Fibroblast of the conjunctiva (primary cell): ENCODE data around the gene BANK1.

Source experiments
- DNase-seq: peaks from one replicate; pipeline ENCODE4 v3.0.0-alpha.2; 2010; ENCODE audit warnings: low read depth

Gene BANK1

DNA sequence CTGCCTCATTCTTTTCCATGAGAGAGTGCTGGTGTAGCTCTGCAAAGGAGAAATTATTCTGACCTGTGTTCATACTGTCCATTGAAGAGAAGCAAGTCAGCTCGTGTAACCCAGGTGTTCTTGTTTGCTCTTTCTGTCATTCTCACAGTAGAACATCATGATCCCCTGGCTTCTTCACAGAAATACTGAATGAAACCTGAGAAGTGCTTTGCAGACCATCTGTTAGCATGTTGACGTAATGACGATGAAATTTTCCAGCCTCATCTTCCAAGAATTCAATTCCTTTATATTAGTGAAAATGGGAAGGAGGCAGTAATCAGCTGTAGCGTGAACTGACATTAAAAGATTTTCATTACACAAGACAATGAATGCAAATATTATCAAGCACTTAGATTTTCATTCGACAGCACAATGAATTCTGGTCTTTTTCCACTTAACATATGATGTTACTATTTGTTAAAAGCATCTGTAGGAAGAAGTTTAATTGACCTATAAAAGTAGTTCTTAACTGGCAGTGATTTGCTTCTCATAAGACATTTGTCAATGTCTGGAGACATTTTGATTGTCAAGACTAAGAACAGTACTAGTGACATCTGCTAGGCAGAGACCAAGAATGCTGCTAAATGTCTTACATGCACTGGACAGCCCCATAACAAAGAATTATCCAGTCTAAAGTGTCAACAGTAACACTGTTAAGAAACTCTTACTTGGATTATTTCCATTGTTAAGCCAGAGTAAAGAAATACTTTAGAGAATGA is 246.3 kb downstream of the BANK1 start:
- DNase-seq, result peak; percentile 23

DNA sequence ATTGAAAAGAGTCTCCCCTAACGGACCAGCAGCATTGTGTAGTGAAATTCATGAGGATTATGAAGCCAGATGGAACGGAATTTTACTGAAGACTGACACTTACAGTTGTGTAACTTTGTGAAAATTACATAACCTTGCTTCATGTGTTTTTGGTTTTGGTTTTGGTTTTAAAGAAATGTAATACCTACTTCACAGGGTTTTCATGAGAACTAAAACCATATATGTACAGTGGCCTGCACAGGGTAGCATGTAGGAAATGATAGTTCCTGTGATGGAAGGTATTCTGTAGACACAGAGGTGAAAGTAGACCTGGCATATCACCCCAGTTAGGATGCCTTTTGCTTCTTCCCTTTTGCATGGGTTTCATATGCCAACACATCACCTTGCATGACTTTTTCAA is 247.0 kb downstream of the BANK1 start:
- no peak for DNase-seq

DNA sequence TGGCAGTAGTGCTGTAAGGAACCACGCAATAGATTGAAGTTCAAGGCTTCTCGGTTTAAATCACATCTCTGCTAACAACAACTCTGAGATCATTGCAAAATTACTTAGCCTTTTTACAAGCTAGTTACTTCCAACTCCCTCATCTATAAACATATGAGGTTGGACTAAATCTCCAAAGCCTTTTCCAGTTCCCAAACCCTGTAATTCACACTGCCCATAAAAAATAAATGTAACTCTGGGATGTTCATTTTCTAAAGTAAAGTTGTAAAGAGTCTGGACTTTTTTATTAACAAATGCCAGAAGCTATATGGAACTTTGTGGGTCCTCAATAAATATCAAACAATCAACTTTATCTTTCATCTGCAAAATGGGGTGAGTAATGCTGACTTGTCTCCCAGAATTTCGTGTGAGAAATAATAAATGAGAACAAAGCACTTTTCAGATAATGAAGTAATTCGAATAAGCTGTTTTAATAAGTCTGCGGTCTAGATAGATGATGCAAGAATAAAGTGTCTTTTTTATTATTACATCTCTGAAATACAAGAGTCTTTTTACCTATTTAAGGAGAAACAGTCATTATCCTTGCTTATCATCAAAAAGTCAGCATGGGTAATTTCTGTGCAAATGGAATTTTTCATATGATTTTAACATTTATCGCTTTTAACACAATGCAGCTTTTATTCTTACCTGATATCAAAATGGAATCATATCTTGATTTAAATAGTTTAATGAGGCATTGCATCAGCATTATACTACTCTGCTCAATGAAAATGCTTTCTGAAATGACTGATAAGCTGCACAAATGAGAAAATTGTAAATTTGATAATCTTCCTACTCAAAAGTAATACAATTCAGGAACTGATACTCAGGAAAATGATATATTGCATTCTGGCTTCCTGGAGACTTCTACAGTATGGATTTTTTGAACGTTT is 252.6 kb downstream of the BANK1 start:
- no peak for DNase-seq

DNA sequence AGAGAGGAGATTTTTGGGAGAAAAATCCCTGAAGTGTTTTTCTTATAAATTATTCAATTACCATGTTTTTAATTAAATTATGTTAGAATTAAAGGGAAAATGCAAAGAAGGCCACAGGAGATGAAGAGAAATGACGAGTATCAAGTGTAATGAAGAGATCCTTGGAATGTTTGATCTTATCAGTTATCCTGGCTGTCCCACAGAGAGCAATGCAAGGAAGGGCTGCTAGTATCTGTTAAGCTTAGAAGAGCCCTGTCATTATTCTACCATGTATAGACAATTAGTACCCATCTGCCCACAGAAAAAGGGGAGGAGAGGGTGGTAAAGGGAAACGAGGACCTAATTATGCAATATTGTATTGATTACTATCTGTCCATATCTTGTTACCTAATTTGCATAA is 257.1 kb downstream of the BANK1 start:
- no peak for DNase-seq

DNA sequence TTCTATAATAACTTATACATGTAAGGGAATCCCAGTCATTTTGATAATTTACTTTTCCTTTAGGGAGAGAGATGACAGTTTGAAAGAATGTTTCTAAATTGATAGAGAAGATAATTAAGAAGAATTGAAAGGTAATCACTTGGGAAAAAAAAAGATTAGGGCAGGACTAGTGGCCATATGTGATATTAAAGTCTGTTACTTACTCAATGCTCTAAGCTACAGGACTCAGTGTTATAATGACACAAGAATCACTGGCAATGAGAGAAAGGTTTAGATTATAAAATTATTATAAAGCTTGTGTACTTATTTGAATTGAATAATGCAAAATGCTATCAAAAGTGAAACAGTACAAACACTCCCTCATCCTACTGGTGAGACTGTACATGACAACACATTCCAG is 265.3 kb downstream of the BANK1 start:
- no peak for DNase-seq

DNA sequence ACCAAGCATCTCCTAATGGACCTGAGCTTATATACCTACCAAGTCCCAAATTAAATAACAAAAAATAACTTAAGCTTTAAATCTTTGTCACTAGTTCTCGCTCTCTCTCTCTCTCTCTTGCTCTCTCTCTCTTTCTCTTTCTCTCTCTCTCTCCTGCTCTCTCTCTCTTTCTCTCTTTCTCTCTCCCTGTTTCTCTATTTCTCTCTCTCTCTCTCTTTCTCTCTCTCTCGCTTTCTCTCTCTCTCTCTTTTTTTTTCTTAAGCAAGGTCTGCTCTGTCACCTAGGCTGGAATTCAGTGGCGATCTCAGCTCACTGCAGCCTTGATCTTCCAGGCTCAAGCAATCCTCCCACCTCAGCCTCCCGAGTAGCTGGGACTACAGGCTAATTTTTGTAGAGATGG is 266.6 kb downstream of the BANK1 start:
- no peak for DNase-seq

DNA sequence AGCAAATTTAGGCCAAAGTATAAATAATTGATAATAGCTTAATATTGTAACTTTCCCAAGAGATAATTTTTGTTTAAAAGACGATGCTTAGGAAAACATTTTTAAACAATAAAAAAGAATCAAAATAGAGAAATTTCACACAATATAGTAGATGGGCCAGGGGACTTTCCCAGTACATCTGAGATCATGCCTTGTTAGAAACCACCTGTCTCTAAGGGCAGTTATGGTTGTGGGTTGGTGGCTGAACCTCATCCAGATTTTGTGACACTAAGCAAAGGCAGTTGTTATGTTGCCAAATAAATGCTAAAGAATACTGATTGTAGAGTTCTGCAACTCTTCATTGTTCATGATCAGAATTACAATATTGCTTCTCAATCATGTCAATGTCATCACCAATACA is 270.6 kb downstream of the BANK1 start:
- DNase-seq, result no peak

DNA sequence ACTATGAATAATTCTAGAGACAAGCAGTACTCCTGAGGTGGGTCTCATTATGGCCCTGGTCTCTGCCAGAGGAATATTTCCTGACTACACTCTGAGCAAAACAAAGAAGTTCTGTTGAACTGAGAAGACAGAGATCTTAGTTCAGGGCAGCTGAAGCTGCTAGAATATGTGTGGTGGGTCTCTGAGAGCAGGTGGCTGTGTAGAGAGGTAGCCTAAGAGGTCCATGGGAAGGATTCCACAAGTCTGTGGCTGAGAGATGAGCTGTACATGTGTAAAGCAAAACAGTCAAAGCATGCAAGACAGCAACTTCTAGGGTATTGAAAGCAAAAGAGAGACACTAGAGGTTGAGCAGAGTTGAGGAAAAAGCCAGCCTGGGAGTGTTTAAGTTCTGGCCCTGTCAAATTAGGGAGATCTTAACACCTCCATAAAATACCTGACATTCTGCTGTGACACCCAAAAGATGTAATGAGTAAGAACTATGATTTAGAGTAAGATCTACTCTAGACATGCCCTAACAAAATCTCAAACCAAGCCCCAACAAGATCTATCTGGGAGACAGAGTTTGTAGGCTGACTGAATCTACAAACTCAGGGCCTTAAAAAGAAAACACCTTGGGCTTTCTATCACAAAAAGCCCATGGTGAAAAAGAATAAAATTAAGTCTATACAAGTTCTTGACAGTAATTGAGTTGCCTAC is 274.4 kb downstream of the BANK1 start:
- DNase-seq, result no peak

DNA sequence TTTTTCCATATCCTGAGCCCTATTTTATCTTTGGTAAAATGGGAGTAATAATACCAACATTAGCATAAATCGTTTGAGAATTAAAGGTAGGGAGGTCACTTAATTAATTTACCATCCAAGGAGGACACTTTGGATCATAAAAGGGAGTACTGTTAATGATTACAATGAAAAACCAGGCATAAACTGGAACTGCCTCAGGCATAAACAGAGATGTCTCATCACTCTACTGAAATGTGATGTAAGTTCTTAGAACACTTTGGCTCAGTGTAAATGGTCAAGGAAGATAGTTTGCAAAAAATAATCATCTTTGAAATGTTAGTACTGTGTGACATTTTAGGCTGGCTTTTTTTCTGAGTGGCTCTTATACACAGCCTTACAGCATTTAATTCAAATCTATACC is 286.1 kb downstream of the BANK1 start:
- DNase-seq, result no peak

DNA sequence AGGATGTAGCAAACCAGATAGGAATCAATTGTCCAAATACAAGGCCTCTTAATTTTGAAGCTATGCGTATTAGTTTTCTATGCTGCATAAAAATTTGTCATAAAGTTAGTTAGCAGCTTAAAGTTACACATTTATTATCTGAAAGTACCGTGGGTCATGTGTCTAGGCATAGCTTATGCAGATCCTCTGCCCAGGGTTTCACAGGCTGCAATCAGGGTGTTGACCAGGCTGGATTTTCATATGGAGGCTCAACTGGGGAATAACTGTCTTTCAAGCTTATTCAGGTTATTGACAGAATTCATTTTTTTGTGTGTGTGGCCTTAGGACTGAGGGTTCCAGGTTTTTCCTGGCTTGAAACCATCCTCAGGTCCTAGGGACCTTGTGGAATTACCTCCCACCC is 289.7 kb downstream of the BANK1 start:
- DNase-seq, result no peak

DNA sequence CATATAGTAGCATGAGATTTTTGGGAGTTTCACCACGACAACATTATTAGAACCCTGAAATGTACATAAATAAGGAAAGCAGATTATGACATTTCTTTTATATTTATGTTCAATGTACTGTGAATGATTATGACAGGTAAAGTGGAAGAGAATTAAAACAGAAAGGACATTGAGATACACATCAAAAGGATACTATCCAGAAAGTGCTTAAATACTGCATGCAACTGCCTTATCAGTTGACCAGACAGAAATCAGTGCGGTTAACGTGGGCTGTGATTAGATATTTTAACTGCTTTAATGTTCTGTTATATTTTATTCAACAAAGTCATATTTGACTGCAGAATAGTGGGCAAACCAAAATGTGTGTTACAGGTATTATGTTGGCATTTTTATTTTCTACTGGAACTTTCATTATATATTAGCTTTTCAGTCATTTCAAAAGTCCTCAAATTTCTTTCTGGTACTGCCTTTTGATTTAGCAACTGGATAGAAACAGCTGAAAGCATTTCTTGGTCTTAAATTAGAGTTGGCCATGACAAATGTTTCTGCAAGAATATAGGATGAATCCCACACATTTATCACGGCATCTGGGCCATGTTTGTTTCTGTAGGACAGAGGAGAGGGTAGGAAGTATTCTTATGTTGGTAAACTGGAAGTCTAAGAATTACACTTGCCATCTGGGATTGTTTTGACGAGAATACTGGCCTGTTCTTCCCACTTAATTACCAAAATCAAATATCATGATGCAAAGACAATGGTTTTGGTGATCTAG is 299.5 kb downstream of the BANK1 start:
- DNase-seq, result no peak

DNA sequence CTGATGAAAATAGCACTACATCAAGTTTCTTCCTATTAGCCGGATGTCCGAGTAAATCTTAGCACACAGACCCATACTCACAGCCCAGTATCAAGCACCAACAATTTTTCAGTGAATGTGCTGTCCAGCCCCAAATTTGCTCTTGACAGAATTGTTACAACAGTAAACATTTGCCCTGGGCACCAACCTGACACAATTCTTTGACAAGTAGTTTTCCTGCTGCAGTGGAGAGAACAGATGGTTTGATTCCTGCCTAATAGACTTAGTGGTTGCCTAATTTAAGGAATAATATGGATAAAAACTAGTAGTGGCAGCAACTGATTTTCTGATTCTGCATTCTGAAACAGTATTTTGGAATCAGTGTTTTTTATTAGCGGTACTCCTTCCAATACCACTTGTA is 301.1 kb downstream of the BANK1 start:
- no peak for DNase-seq

DNA sequence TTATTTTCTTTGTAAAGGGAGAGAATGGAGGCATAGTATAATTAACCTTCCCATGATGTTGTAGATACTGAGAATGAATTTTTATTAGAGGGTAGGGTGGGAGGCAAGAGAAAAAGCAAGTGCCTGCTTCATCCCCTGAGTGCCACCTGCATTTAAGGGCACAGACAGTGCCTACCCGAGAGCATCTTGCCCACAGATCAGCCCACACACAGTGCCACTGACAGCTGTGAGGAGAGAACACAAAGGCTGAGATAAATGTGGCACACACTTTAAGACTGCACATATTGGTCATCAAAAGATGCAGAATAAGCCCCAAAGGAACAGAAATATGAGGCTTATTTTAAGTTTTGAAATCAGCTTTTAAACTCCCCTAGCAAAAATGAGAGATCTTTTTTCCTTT is 304.0 kb downstream of the BANK1 start:
- no peak for DNase-seq

DNA sequence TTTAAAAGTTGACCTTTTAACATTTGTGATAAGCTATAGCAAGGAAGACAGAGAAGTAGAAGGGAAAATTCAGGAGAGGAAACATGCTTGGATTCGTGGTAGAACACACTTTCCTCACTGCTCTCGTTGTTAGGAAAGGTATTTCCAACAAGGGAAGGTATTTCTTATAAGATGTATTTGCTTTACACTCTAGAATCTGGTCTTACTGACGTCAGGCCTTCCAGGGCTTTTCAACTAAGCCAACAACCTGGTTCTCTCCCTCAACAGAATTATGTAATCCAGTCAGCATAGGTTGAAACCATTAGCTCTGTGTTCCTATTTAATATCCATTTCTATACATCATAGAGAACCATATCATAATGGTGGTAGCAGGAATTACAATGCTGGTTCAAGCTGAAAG is 312.8 kb downstream of the BANK1 start:
- no peak for DNase-seq

DNA sequence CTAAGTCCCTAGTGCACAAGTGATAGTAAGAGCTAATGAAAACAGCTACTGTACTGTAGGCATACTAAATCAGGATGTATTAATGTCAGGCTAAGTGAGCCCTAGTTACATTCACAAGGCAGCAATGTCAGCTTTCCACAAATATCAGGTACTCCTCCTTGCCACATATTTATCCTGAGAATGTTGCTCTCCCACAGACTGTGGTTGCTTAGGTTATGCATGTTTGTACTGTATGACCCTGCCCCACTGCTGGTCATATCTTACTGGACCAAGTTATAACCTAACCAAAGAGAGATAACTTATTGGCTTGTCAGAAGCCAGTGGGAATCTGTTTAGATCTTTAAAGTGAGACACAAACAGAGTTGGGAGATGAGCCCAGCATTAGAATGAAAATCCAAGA is 313.7 kb downstream of the BANK1 start:
- DNase-seq, result no peak

DNA sequence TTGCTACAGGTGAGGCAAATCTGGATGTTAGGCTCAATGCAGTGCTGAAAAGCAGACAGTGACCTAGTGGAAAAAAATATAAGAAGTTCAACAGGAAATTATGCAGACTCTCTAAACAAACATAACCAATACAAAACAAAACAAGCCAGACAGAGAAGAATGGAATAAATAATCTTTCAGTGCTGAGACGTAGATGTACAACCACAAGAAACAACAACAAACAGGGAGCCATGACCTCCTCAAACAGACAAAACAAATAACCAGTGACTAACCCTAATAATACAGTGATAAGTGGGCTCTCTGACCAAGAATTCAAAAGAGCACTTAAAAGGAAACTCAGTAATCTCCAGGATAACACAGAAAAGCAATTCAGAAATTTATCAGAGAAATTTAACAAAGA is 315.5 kb downstream of the BANK1 start:
- no peak for DNase-seq

DNA sequence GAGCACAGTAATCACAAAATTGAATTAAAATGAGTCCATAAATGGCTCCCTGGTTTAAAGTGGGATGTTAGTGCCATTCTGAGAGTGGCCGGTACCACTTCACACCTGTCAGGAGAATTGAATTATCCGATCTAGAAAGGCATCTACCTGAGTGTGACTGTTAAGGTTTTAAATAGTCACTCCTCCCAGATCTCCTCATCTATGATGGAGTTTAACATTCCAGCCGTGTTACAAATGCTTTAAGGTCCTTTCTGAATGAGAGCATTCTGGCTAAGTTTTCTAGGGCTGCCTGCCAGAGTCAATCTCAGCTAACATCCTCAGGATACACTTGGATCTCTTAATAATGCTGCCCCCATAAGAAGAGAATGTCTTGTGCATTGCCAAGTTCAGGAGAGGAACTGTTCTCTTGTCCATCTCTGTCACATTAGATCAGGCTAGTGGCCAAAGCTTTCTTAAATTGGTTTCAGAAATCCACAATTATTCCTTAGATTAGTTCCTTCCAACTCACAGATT is 323.6 kb downstream of the BANK1 start:
- DNase-seq, result no peak

DNA sequence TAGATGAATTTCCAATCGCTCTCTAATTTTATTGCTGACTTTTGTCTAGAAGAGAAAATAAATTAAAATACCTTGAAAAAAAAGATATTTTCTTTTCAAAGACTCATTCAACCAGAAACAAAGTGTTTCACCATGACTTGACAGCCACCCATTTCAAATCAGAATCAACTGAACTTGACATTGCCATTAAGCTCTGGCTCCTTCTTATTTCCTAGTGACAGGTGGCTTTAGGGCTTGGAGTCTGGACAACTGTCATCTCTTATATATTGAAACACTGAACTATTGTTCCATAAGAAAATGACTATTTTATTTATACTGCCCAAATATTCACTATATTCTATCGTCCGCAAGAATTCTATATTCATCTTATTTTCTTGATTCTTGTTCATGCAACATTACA is 325.6 kb downstream of the BANK1 start:
- DNase-seq, result no peak

DNA sequence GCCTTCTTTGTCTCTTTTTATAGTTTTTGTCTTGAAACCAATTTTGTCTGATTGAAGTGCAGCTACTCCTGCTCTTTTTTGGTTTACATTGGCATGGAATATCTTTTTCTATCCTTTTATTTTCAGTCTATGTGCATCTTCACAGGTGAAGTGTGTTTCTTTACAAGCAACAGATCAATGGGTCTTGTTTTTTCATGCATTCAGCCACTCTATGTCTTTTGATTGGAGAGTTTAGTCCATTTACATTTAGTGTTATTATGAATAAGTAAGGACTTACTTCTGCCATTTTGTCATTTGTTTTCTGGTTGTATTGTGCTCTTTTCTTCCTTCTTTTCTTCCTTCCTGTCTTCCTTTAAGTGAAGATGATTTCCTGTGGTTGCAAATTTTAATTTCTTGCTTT is 330.3 kb downstream of the BANK1 start:
- DNase-seq, result no peak
